SK-N-MC (cell line): ENCODE results near the gene ACAD11.

ENCODE experiments used
- DNase-seq: peaks from one replicate; pipeline ENCODE4 v3.0.0-alpha.2; 2011; ENCODE audit warnings: low read depth, low spot score
- H3K27ac ChIP-seq: fragments of 200-600 bp; sonication (generic); 2 replicates; pipeline ENCODE4 v1.5.1; 2016; ENCODE audit warnings: mixed run types
- H3K36me3 ChIP-seq: fragments of 200-600 bp; sonication (generic); 2 replicates; pipeline ENCODE4 v1.6.1; 2017; ENCODE audit warnings: antibody characterized with exemption, low read length, mixed read lengths; ENCODE audit not compliant: insufficient read depth
- H3K4me3 ChIP-seq: fragments of 200-600 bp; sonication (generic); 2 replicates; pipeline ENCODE4 v1.5.1; 2016
- H3K9ac ChIP-seq: fragments of 200-600 bp; sonication (generic); 2 replicates; pipeline ENCODE4 v1.8.0; 2017; ENCODE audit warnings: mixed run types, mixed read lengths; ENCODE audit not compliant: insufficient read length
- H3K9me3 ChIP-seq: fragments of 200-600 bp; sonication (generic); 2 replicates; pipeline ENCODE4 v1.6.1; 2017; ENCODE audit warnings: low read depth, mild to moderate bottlenecking, antibody characterized with exemption, low read length, moderate library complexity, mixed read lengths
- EZH2 ChIP-seq: fragments of 200-600 bp; sonication (generic); IDR thresholded peaks from one replicate; pipeline ENCODE4 v1.6.1; 2017; ENCODE audit warnings: antibody characterized with exemption
- FOXP2 ChIP-seq: optimal IDR thresholded peaks from 2 replicates; pipeline ENCODE3; 2011; ENCODE audit warnings: mild to moderate bottlenecking, moderate library complexity; ENCODE audit not compliant: insufficient read depth; ENCODE audit errors: extremely low read length, control extremely low read depth
- POLR2AphosphoS5 ChIP-seq: IDR thresholded peaks from 2 replicates; pipeline ENCODE4 v1.6.1; 2012; ENCODE audit warnings: mild to moderate bottlenecking, low read depth, low read length, borderline replicate concordance

Gene ACAD11

GRCh38 chr3:132638706-132639105, 20.9 kb downstream of the ACAD11 start:
- H3K36me3 ChIP-seq, result 0 out of 2 replicates have a peak, but pooled peaks cover 5% of the 10 kb centered on the region
- TF ChIP-seq FOXP2 (no peak), POLR2AphosphoS5 (no peak), EZH2 (no peak)
- DNase-seq, result no peak
- H3K4me3 ChIP-seq, result no peak overlapping the region
- no peaks in the 10 kb centered on the region for H3K9me3 ChIP-seq
- H3K27ac ChIP-seq, result no peak overlapping the region
- no peak overlapping the region for H3K9ac ChIP-seq

GRCh38 chr3:132637590-132637989, 22.0 kb downstream of the ACAD11 start:
- no peak overlapping the region for H3K9ac ChIP-seq
- 0 out of 2 replicates have a peak, but pooled peaks cover 5% of the 10 kb centered on the region for H3K36me3 ChIP-seq
- TF ChIP-seq EZH2, result no peak
- no peak for TF ChIP-seq FOXP2
- TF ChIP-seq POLR2AphosphoS5, result no peak
- no peaks in the 10 kb centered on the region for H3K9me3 ChIP-seq
- H3K4me3 ChIP-seq, result no peak overlapping the region
- no peak overlapping the region for H3K27ac ChIP-seq
- DNase-seq, result no peak

GRCh38 chr3:132635052-132635451, 24.6 kb downstream of the ACAD11 start:
- no peak overlapping the region for H3K27ac ChIP-seq
- no peak overlapping the region for H3K9ac ChIP-seq
- TF ChIP-seq FOXP2 (no peak), EZH2 (no peak), POLR2AphosphoS5 (no peak)
- 0 out of 2 replicates have a peak, but pooled peaks cover 5% of the 10 kb centered on the region for H3K36me3 ChIP-seq
- no peak for DNase-seq
- H3K9me3 ChIP-seq, result no peaks in the 10 kb centered on the region
- H3K4me3 ChIP-seq, result no peak overlapping the region

GRCh38 chr3:132630612-132631011, 29.0 kb downstream of the ACAD11 start:
- no peak for TF ChIP-seq FOXP2
- TF ChIP-seq EZH2, result no peak
- no peak for TF ChIP-seq POLR2AphosphoS5
- Histone ChIP-seq H3K9ac (no peak overlapping the region), H3K4me3 (peak overlapping the region; percentile 32; the same call in 1 of the 2 replicates), H3K9me3 (no peaks in the 10 kb centered on the region), H3K36me3 (no peaks in the 10 kb centered on the region; the same call in 1 of the 2 replicates), H3K27ac (peak overlapping the region; percentile 51; the same call in 1 of the 2 replicates)
- no peak for DNase-seq

GRCh38 chr3:132629928-132630327, 29.7 kb downstream of the ACAD11 start:
- Histone ChIP-seq H3K36me3 (no peaks in the 10 kb centered on the region; the same call in 1 of the 2 replicates), H3K9me3 (no peaks in the 10 kb centered on the region), H3K4me3 (peak overlapping the region; percentile 32; the same call in 1 of the 2 replicates), H3K27ac (peak overlapping the region; percentile 51; the same call in 1 of the 2 replicates), H3K9ac (peak overlapping the region; percentile 1)
- TF ChIP-seq FOXP2 (no peak), POLR2AphosphoS5 (no peak), EZH2 (no peak)
- DNase-seq, result peak; percentile 39

GRCh38 chr3:132628157-132628556, 31.5 kb downstream of the ACAD11 start:
- H3K4me3 ChIP-seq, result no peak overlapping the region
- DNase-seq, result no peak
- H3K9ac ChIP-seq, result no peak overlapping the region
- no peak overlapping the region for H3K27ac ChIP-seq
- TF ChIP-seq EZH2 (no peak), FOXP2 (no peak), POLR2AphosphoS5 (no peak)
- no peaks in the 10 kb centered on the region for H3K9me3 ChIP-seq
- no peaks in the 10 kb centered on the region; the same call in 1 of the 2 replicates for H3K36me3 ChIP-seq

GRCh38 chr3:132626955-132627354, 32.7 kb downstream of the ACAD11 start:
- DNase-seq, result no peak
- H3K36me3 ChIP-seq, result no peaks in the 10 kb centered on the region; the same call in 1 of the 2 replicates

GRCh38 chr3:132625613-132626012, 34.0 kb downstream of the ACAD11 start:
- no peak for DNase-seq
- TF ChIP-seq EZH2 (no peak), FOXP2 (no peak), POLR2AphosphoS5 (no peak)

More at GRCh38 chr3:132626955-132627354, 32.7 kb downstream of the ACAD11 start:
- H3K9me3 ChIP-seq, result no peaks in the 10 kb centered on the region
- no peak overlapping the region for H3K9ac ChIP-seq
- no peak overlapping the region for H3K4me3 ChIP-seq
- TF ChIP-seq FOXP2, result no peak
- no peak for TF ChIP-seq EZH2
- TF ChIP-seq POLR2AphosphoS5, result no peak
- H3K27ac ChIP-seq, result no peak overlapping the region

GRCh38 chr3:132624790-132625189, 34.8 kb downstream of the ACAD11 start:
- TF ChIP-seq FOXP2 (no peak), EZH2 (no peak), POLR2AphosphoS5 (no peak)
- H3K36me3 ChIP-seq, result peaks cover 5% of the 10 kb centered on the region
- no peak overlapping the region for H3K27ac ChIP-seq
- no peak overlapping the region for H3K4me3 ChIP-seq
- DNase-seq, result no peak
- no peaks in the 10 kb centered on the region for H3K9me3 ChIP-seq
- no peak overlapping the region for H3K9ac ChIP-seq

More at GRCh38 chr3:132625613-132626012, 34.0 kb downstream of the ACAD11 start:
- no peak overlapping the region for H3K27ac ChIP-seq
- H3K9me3 ChIP-seq, result no peaks in the 10 kb centered on the region
- H3K9ac ChIP-seq, result no peak overlapping the region
- H3K36me3 ChIP-seq, result peaks cover 5% of the 10 kb centered on the region
- H3K4me3 ChIP-seq, result no peak overlapping the region
